Activated CD4-positive, alpha-beta T cell treated with anti-CD3 and anti-CD28 coated beads, Interleukin-2, amount 10 ng/mL, durations not matched to agents 7 days and 5 days (primary cell): ENCODE measurements around the gene STAT5B. TPM values are rescaled to one million over a fixed set of nuclear protein-coding genes. Genes with fewer than 3 reads are reported as not detected.
"Not testable (repeated sequence)": the region's sequence is repeated elsewhere in the genome, so short reads cannot be mapped to it uniquely, and the experiment has no call there.

ENCODE experiments used
- CTCF ChIA-PET: fragments of 350-600 bp; sonication (Branson Sonifier 250); formaldehyde crosslinking; loops from one replicate; lab custom pipeline; 2021; ENCODE audit warnings: antibody characterized with exemption; lab: Charles Lee
- POLR2A ChIA-PET: fragments of 350-600 bp; sonication (Branson Sonifier 250); formaldehyde crosslinking; loops from one replicate; lab custom pipeline; 2021; ENCODE audit warnings: antibody characterized with exemption; lab: Charles Lee
- DNase-seq: peaks from one replicate; pipeline ENCODE4 v3.0.0-alpha.2; 2020
- H3K27ac Mint-ChIP-seq: one replicate; pipeline ENCODE4 v1.8.0; 2021; ENCODE audit warnings: mild to moderate bottlenecking, moderate library complexity, mixed read lengths
- H3K27me3 Mint-ChIP-seq: one replicate; pipeline ENCODE4 v1.8.0; 2021; ENCODE audit warnings: mixed read lengths
- H3K36me3 Mint-ChIP-seq: one replicate; pipeline ENCODE4 v1.8.0; 2021; ENCODE audit warnings: low read depth, mixed read lengths
- H3K4me1 Mint-ChIP-seq: one replicate; pipeline ENCODE4 v1.8.0; 2021; ENCODE audit warnings: mixed read lengths
- H3K4me3 Mint-ChIP-seq: one replicate; pipeline ENCODE4 v1.8.0; 2021; ENCODE audit warnings: mild to moderate bottlenecking, moderate library complexity, mixed read lengths
- H3K9me3 Mint-ChIP-seq: one replicate; pipeline ENCODE4 v1.8.0; 2021; ENCODE audit warnings: mixed read lengths
- total RNA-seq, 2 experiments: library from RNA; stranded (reverse); gene quantifications; one replicate each; pipeline ENCODE4 v1.2.3, GENCODE V29; 2021

Gene STAT5B
- total RNA-seq, 2 experiments from 2014 or later = 150 to 164 TPM

DNA sequence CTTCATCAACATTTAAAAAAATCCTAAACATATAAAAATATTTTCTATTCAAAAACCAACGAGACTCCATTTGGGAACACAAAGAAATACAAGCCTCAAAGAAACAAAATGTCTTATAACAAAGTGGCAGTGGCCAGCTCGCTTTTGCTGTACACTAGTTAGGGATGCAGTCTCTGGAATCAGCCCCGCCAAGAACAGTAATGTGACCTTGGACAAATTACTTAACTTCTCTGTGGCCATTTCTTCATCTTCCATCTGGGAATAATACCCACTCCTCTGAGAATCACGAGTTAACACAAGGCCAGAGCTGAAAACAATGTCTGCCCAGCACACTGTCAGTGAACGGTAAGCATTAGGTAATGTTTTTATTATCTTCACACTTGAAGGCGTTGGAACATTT lies 5.6 kb downstream of the STAT5B start:
- CTCF ChIA-PET = interaction anchor here (1.0 to 1.1 kb wide), 2 partner anchors 23 to 65 kb away, joined by 3 to 4 read pairs; no protein-coding TSS in a partner anchor
- Mint-ChIP-seq H3K9me3 (no peaks in the 10 kb centered on the region), H3K36me3 (peaks cover 33% of the 10 kb centered on the region), H3K27me3 (no peaks in the 10 kb centered on the region), H3K27ac (peak overlapping the region; percentile 7), H3K4me3 (no peak overlapping the region), H3K4me1 (peaks cover 73% of the 10 kb centered on the region)
- POLR2A ChIA-PET = no interaction called here
- no peak for DNase-seq

DNA sequence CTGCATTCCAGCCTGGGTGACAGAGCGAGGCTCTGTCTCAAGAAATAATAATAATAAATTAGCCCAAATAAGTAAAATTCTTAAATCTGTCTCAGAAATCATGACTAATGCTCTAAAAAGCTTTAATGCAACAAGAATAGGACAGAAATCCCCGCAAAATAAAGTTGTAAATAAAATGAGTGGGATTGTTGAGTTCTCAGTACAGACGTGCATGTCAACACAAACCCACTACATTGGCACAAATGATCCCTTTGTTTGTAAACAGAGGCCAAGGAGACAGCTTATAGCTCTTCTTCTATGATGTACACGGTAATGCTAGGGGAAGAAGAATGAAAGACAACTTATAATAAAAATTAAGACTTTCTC lies 6.0 kb downstream of the STAT5B start:
- no peak overlapping the region for H3K4me3 Mint-ChIP-seq
- DNase-seq = no peak
- H3K27me3 Mint-ChIP-seq = no peaks in the 10 kb centered on the region
- no peaks in the 10 kb centered on the region for H3K9me3 Mint-ChIP-seq
- peaks cover 31% of the 10 kb centered on the region for H3K36me3 Mint-ChIP-seq
- ChIA-PET CTCF (interaction anchor here (1.0 to 1.5 kb wide), 3 partner anchors 23 to 66 kb away, joined by 3 to 4 read pairs (median 3); no protein-coding TSS in a partner anchor), POLR2A (interaction anchor here (0.6 kb wide), 1 partner anchor 41 kb away, joined by 3 read pairs; no protein-coding TSS in a partner anchor)
- peaks cover 70% of the 10 kb centered on the region for H3K4me1 Mint-ChIP-seq
- H3K27ac Mint-ChIP-seq = peak overlapping the region; percentile 61

DNA sequence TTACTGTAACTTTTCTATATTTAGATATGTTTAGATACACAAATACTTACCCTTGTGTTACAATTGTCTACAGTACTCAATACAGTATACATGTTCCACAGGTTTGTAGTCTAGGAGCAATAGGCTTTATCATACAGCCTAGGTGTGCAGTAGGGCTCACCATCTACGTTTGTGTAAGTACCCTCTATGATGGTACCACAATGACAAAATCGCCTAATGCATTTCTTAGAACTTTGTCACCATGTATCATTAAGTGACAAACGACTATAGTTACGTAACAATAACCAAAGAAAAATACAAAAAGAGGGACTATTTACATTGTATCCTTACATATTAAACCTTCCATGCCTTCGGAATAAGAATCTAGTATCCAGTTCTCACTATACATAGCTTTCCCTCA lies 8.0 kb downstream of the STAT5B start:
- no peaks in the 10 kb centered on the region for H3K27me3 Mint-ChIP-seq
- peaks cover 27% of the 10 kb centered on the region for H3K36me3 Mint-ChIP-seq
- no peak for DNase-seq
- H3K27ac Mint-ChIP-seq = peak overlapping the region; percentile 3
- ChIA-PET CTCF (interaction anchor here (1.4 kb wide), 1 partner anchor 46 kb away, joined by 4 read pairs; no protein-coding TSS in a partner anchor), POLR2A (no interaction called here)
- no peak overlapping the region for H3K4me3 Mint-ChIP-seq
- no peaks in the 10 kb centered on the region for H3K9me3 Mint-ChIP-seq
- peaks cover 63% of the 10 kb centered on the region for H3K4me1 Mint-ChIP-seq

DNA sequence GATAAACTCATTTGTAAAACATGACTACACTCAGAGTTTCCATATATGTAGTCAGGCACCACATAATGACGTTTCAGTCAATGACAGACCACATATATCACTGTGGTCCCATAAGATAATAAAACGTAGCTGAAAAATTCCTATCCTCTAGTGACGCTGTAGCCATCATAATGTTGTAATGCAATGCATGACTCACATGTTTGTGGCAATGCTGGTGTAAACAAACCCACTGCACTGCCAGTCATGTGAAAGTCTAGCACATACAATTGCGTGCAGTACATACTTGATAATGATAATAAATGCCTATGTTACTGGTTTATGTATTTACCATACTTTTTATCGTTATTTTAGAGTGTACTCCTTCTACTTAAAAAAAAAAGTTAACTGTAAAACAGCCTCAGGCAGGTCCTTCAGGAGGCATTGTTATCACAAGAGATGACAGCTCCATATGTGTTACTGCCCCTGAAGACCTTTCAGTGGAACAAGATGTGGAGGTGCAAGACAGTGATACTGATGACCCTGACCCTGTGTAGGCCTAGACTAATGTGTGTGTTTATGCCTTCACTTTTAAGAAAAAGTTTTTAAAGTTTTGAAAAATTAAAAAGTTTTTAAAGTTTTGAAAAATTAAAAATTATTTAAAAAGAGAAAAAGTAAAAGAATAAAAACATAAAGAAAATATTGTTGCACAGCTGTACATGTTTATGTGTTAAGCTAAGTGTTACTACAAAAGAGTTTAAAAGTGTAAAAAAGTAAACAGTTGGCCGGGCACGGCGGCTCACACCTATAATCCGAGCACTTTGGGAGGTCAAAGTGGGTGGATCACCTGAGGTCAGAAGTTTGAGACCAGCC lies 9.0 kb downstream of the STAT5B start:
- Mint-ChIP-seq H3K4me3 (no peak overlapping the region), H3K9me3 (no peaks in the 10 kb centered on the region), H3K27me3 (no peaks in the 10 kb centered on the region), H3K36me3 (peaks cover 26% of the 10 kb centered on the region), H3K4me1 (peaks cover 54% of the 10 kb centered on the region), H3K27ac (peak overlapping the region; percentile 76)
- peak; percentile 53 for DNase-seq
- ChIA-PET POLR2A (no interaction called here), CTCF (interaction anchor here (0.6 to 1.3 kb wide), 3 partner anchors 16 to 25 kb away, joined by 3 to 4 read pairs (median 3); no protein-coding TSS in a partner anchor)

DNA sequence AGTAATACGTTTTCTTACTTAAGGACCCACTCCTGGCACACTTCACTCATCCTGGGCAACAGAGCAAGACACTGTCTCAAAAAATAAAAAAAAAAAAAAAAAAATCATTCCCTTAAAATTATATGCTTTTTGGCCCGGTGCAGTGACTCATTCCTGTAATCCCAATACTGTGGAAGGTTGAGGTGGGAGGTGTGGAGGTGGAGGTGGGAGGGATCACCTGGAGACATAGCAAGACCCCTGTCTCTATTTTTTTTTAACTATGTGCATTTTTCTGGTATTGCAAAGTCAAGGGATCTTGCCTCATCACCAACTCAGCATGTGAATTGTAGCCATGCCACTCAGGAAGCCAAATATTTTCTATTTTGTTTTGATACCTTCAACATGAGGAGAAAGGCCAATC lies 9.7 kb downstream of the STAT5B start:
- CTCF ChIA-PET = interaction anchor here (0.6 to 1.3 kb wide), 3 partner anchors 15 to 25 kb away, joined by 3 to 4 read pairs (median 3); no protein-coding TSS in a partner anchor
- Mint-ChIP-seq H3K4me3 (no peak overlapping the region), H3K9me3 (no peaks in the 10 kb centered on the region)

DNA sequence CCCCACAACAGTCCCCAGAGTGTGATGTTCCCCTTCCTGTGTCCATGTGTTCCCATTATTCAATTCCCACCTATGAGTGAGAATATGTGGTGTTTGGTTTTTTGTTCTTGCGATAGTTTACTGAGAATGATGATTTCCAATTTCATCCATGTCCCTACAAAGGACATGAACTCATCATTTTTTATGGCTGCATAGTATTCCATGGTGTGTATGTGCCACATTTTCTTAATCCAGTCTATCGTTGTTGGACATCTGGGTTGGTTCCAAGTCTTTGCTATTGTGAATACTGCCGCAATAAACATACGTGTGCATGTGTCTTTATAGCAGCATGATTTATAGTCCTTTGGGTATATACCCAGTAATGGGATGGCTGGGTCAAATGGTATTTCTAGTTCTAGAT lies 11.8 kb downstream of the STAT5B start:
- POLR2A ChIA-PET = not testable (repeated sequence)
- peaks cover 35% of the 10 kb centered on the region for H3K4me1 Mint-ChIP-seq
- CTCF ChIA-PET = interaction anchor here (1.3 kb wide), 1 partner anchor 16 kb away, joined by 5 read pairs; no protein-coding TSS in a partner anchor

More for the DNA sequence above, 9.7 kb downstream of the STAT5B start:
- no peak for DNase-seq
- POLR2A ChIA-PET = no interaction called here
- Mint-ChIP-seq H3K36me3 (peaks cover 20% of the 10 kb centered on the region), H3K27me3 (no peaks in the 10 kb centered on the region), H3K27ac (peak overlapping the region; percentile 76), H3K4me1 (peaks cover 47% of the 10 kb centered on the region)

DNA sequence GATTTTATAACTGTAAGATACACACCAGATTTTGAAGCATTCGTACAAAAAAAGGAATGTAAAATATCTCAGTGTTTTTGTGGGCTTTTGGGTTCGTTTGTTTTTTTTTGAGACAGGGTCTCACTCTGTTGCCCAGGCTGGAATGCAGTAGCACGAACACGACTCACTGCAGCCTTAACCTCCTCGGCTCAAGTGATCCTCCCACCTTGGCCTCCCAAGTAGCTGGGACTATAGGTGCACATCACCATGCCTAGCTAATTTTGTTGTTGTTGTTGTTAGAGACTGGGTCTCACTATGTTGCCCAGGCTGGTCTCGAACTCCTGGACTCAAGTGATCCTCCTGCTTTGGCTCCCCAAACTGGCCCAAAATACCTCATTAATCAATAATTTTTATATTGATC lies 15.9 kb downstream of the STAT5B start:
- Mint-ChIP-seq H3K27me3 (no peaks in the 10 kb centered on the region), H3K36me3 (peaks cover 6% of the 10 kb centered on the region), H3K4me1 (peaks cover 24% of the 10 kb centered on the region), H3K9me3 (no peaks in the 10 kb centered on the region), H3K4me3 (no peak overlapping the region), H3K27ac (no peak overlapping the region)
- ChIA-PET CTCF (interaction anchor here (0.8 to 1.2 kb wide), 2 partner anchors 9 to 12 kb away, joined by 3 to 6 read pairs; no protein-coding TSS in a partner anchor), POLR2A (no interaction called here)
- no peak for DNase-seq

More for the DNA sequence above, 11.8 kb downstream of the STAT5B start:
- not testable (repeated sequence) for H3K27ac Mint-ChIP-seq, H3K4me3 Mint-ChIP-seq, H3K9me3 Mint-ChIP-seq, H3K27me3 Mint-ChIP-seq, DNase-seq
- peaks cover 15% of the 10 kb centered on the region for H3K36me3 Mint-ChIP-seq

DNA sequence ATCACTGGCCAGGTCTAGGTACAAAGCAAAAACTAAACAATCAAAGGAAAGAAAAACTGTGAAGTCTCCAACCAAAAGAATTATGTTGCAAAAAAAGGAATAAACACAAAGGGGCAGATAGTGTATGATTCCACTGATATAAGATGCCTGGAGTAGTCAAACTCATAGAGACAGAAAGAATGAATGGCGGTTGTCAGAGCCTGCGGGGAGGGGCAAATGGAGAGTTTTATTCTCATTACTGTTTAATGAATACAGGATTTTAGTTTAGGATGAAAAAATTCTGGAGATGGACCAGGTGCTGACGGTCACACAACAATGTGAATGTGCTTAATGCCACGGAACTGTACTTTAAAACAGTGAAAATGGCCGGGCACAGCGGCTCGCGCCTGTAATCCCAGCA lies 20.7 kb downstream of the STAT5B start:
- no peak for DNase-seq
- Mint-ChIP-seq H3K27me3 (no peaks in the 10 kb centered on the region), H3K36me3 (peaks cover 4% of the 10 kb centered on the region), H3K9me3 (no peaks in the 10 kb centered on the region), H3K27ac (no peak overlapping the region), H3K4me3 (no peak overlapping the region), H3K4me1 (peaks cover 45% of the 10 kb centered on the region)
- POLR2A ChIA-PET = no interaction called here
- CTCF ChIA-PET = interaction anchor here (1.2 kb wide), 1 partner anchor 76 kb away, joined by 6 read pairs; no protein-coding TSS in a partner anchor

DNA sequence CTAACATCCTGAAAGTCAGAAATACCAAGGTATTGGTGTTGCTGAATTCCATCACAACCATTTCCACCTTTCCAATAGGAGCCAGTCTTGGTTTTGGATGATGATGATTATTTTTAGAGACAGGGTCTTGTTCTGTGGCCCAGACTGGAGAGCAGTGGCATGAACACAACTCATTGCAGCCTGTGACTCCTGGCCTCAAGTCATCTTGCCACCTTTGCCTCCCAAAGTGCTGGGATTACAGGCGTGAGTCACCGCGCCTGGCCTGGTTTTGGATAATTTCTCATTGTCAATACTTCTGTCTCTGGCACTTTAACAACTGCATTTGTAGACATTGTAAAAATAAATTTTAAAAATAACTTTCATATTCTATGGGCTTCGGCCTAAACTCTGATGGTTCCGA lies 22.6 kb downstream of the STAT5B start:
- H3K27ac Mint-ChIP-seq = no peak overlapping the region
- no peak for DNase-seq
- ChIA-PET POLR2A (no interaction called here), CTCF (interaction anchor here (0.7 to 0.8 kb wide), 2 partner anchors 16 to 74 kb away, joined by 3 read pairs; no protein-coding TSS in a partner anchor)
- no peaks in the 10 kb centered on the region for H3K27me3 Mint-ChIP-seq
- no peaks in the 10 kb centered on the region for H3K9me3 Mint-ChIP-seq
- peaks cover 7% of the 10 kb centered on the region for H3K36me3 Mint-ChIP-seq
- no peak overlapping the region for H3K4me3 Mint-ChIP-seq
- H3K4me1 Mint-ChIP-seq = peaks cover 54% of the 10 kb centered on the region

DNA sequence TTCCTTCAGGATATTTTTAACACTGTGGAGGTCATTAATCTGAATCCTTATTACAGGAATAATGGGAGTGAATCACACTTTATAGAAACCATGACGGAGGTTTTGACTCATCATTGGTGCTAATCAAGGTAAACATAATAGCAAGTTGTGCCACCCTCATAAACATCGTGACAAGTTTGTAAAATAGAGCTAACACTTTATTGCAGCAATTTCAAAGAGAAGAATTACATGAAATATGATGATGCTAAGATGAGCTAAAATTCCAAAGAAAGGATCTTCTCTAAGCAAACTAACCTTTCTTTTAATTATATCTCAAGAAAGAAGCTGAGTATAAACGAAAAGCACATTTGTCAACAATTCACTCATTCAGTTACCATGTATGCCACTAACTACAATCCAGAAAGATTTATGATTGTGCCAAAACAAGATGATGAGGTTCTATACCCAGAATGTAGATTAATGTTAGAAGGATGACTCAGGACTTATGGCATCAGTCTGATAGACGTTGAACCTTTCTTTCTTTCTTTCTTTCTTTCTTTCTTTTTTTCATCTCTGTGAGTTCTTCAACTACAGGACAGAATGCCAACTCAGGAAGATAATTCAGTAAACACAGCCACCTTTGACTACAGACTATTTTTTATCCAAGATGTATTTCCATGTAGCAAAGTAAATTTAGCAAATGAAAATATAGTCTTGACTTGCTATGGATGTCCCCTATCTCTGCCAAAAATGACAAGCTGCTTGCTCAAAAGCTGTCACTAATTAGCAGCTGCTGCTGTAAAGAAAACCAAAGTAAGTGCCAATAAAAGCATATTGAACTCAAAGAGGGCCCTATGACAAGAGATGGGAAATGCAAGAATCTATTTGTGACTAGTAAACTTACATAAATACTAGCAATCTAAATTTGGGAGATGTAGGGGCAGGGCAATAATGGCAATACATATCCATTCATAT lies 23.3 kb downstream of the STAT5B start:
- ChIA-PET POLR2A (no interaction called here), CTCF (interaction anchor here (0.7 to 1.3 kb wide), 2 partner anchors 16 to 70 kb away, joined by 3 read pairs; no protein-coding TSS in a partner anchor)
- no peaks in the 10 kb centered on the region for H3K27me3 Mint-ChIP-seq
- no peak overlapping the region for H3K4me3 Mint-ChIP-seq
- H3K4me1 Mint-ChIP-seq = peaks cover 58% of the 10 kb centered on the region
- H3K27ac Mint-ChIP-seq = peak overlapping the region; percentile 28
- DNase-seq = no peak
- peaks cover 7% of the 10 kb centered on the region for H3K36me3 Mint-ChIP-seq
- H3K9me3 Mint-ChIP-seq = no peaks in the 10 kb centered on the region

DNA sequence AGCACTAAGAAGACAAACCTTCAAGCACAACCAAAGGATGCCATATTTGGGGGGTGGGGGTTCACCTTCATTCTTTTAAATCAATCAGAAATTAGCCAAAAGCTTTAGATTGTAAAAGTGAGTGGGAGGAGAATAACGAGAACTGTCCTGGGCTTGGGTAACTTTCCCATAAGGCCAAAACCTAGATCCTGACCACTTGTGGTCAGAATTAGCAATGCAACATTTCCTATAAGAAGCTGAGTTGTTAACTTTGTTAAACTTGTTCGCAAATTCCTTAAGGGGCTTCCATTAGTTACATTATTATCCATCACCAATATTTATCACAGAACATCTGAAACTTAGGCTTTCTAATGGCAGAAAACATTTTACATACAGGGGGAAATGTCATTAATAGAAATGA lies 25.1 kb downstream of the STAT5B start:
- Mint-ChIP-seq H3K27me3 (no peaks in the 10 kb centered on the region), H3K27ac (no peak overlapping the region), H3K9me3 (no peaks in the 10 kb centered on the region), H3K36me3 (peaks cover 8% of the 10 kb centered on the region), H3K4me1 (peaks cover 70% of the 10 kb centered on the region), H3K4me3 (no peak overlapping the region)
- no peak for DNase-seq
- CTCF ChIA-PET = interaction anchor here (0.6 to 3.5 kb wide), 6 partner anchors 12 to 83 kb away, joined by 3 to 12 read pairs (median 3); no protein-coding TSS in a partner anchor
- POLR2A ChIA-PET = interaction anchor here (0.6 kb wide), 1 partner anchor 698 kb away, joined by 8 read pairs; no protein-coding TSS in a partner anchor
